OCI-LY1 (cell line): Measurements from ENCODE around the gene NR2F1.

Experiments
- H2AFZ ChIP-seq: fragments of 200-600 bp; sonication (generic), shearing (Covaris generic); 2 replicates; pipeline ENCODE4 v1.6.0; 2014; ENCODE audit warnings: antibody characterized with exemption, mild to moderate bottlenecking, low read length
- H3F3A ChIP-seq: fragments of 200-600 bp; sonication (generic), shearing (Covaris generic); 2 replicates; pipeline ENCODE4 v1.6.0; 2014; ENCODE audit warnings: mild to moderate bottlenecking, antibody characterized with exemption, low read length, moderate library complexity; ENCODE audit not compliant: insufficient read depth
- H3K27ac ChIP-seq: fragments of 200-600 bp; sonication (generic); 2 replicates; pipeline ENCODE4 v1.5.1; 2014; ENCODE audit warnings: low read length, mixed run types, mild to moderate bottlenecking, low read depth; ENCODE audit not compliant: poor library complexity, severe bottlenecking
- H3K27me3 ChIP-seq: fragments of 200-600 bp; sonication (generic); 2 replicates; pipeline ENCODE4 v1.6.0; 2014; ENCODE audit warnings: antibody characterized with exemption, mild to moderate bottlenecking, low read length, moderate library complexity; ENCODE audit not compliant: insufficient read depth
- H3K36me3 ChIP-seq: fragments of 200-600 bp; sonication (generic); 2 replicates; pipeline ENCODE4 v1.6.1; 2014; ENCODE audit warnings: mild to moderate bottlenecking, antibody characterized with exemption, low read length, moderate library complexity, mixed read lengths; ENCODE audit not compliant: insufficient read depth
- H3K4me1 ChIP-seq: fragments of 200-600 bp; sonication (generic); 2 replicates; pipeline ENCODE4 v1.5.1; 2014; ENCODE audit warnings: mild to moderate bottlenecking, low read length, moderate library complexity; ENCODE audit not compliant: insufficient read depth, severe bottlenecking
- H3K4me2 ChIP-seq: fragments of 200-600 bp; sonication (generic), shearing (Covaris generic); 2 replicates; pipeline ENCODE4 v1.6.1; 2014; ENCODE audit warnings: low read length
- H3K4me3 ChIP-seq: fragments of 200-600 bp; sonication (generic); 2 replicates; pipeline ENCODE4 v1.5.1; 2014; ENCODE audit warnings: low read length, low read depth, mild to moderate bottlenecking, mixed read lengths; ENCODE audit not compliant: poor library complexity, severe bottlenecking
- H3K79me2 ChIP-seq: fragments of 200-600 bp; shearing (Covaris generic); 2 replicates; pipeline ENCODE4 v1.6.1; 2016; ENCODE audit warnings: mixed run types, low read length, mixed read lengths; ENCODE audit not compliant: insufficient read depth
- H3K9ac ChIP-seq: fragments of 200-600 bp; sonication (generic), shearing (Covaris generic); 2 replicates; pipeline ENCODE4 v1.6.1; 2014; ENCODE audit warnings: mild to moderate bottlenecking, low read length, mixed read lengths
- H3K9me2 ChIP-seq: fragments of 200-600 bp; sonication (generic), shearing (Covaris generic); 2 replicates; pipeline ENCODE4 v1.6.1; 2014; ENCODE audit warnings: low read depth, mild to moderate bottlenecking, low read length, mixed read lengths
- H3K9me3 ChIP-seq: fragments of 200-600 bp; shearing (Covaris generic); 2 replicates; pipeline ENCODE4 v1.6.1; 2014; ENCODE audit warnings: low read length, mixed read lengths
- H4K20me1 ChIP-seq: fragments of 200-600 bp; sonication (generic), shearing (Covaris generic); 2 replicates; pipeline ENCODE4 v1.6.0; 2016; ENCODE audit warnings: mild to moderate bottlenecking, low read length; ENCODE audit not compliant: insufficient read depth
- CTCF ChIP-seq: fragments of 200-600 bp; sonication (generic), shearing (Covaris generic); IDR thresholded peaks from 2 replicates; pipeline ENCODE4 v1.5.1; 2017; ENCODE audit warnings: mild to moderate bottlenecking, antibody characterized with exemption, low read length, moderate library complexity, mixed read lengths
- EZH2 ChIP-seq: fragments of 200-600 bp; sonication (generic), shearing (Covaris generic); IDR thresholded peaks from 2 replicates; pipeline ENCODE4 v1.8.0; 2017; ENCODE audit warnings: borderline replicate concordance, mixed run types, mild to moderate bottlenecking, antibody characterized with exemption, low read length, moderate library complexity, mixed read lengths

NR2F1 gene

GRCh38 chr5:93602241-93603077, 19.4 kb downstream of the NR2F1 start:
- H4K20me1 ChIP-seq, result no peaks in the 10 kb centered on the region
- no peaks in the 10 kb centered on the region for H3K9me3 ChIP-seq
- no peak overlapping the region for H2AFZ ChIP-seq
- no peaks in the 10 kb centered on the region for H3K9me2 ChIP-seq
- no peaks in the 10 kb centered on the region for H3K79me2 ChIP-seq
- no peak for TF ChIP-seq EZH2
- TF ChIP-seq CTCF, result no peak
- H3K4me2 ChIP-seq, result no peak overlapping the region
- no peaks in the 10 kb centered on the region for H3K4me1 ChIP-seq
- H3K9ac ChIP-seq, result no peak overlapping the region
- H3K27ac ChIP-seq, result no peak overlapping the region
- H3F3A ChIP-seq, result no peaks in the 10 kb centered on the region
- no peak overlapping the region for H3K4me3 ChIP-seq
- H3K36me3 ChIP-seq, result no peaks in the 10 kb centered on the region
- no peaks in the 10 kb centered on the region; the same call in none of the 2 replicates for H3K27me3 ChIP-seq

- Histone ChIP-seq H3K9me2 (no peaks in the 10 kb centered on the region), H3K79me2 (no peaks in the 10 kb centered on the region), H3K36me3 (no peaks in the 10 kb centered on the region), H3F3A (no peaks in the 10 kb centered on the region), H3K9me3 (no peaks in the 10 kb centered on the region), H3K9ac (no peak overlapping the region), H3K4me1 (no peaks in the 10 kb centered on the region), H3K4me3 (no peak overlapping the region), H3K27ac (no peak overlapping the region), H2AFZ (no peak overlapping the region), H3K27me3 (no peaks in the 10 kb centered on the region; the same call in none of the 2 replicates), H4K20me1 (no peaks in the 10 kb centered on the region), H3K4me2 (no peak overlapping the region)
- TF ChIP-seq EZH2 (no peak), CTCF (no peak)
These were observed 20.2 kb downstream of the NR2F1 start for GRCh38 chr5:93603078-93603792.

- no peaks in the 10 kb centered on the region for H3K79me2 ChIP-seq
- no peak overlapping the region for H2AFZ ChIP-seq
- H3F3A ChIP-seq, result no peaks in the 10 kb centered on the region
- H3K4me1 ChIP-seq, result no peaks in the 10 kb centered on the region
- no peaks in the 10 kb centered on the region; the same call in 1 of the 2 replicates for H3K27me3 ChIP-seq
- no peak overlapping the region for H3K9ac ChIP-seq
- H4K20me1 ChIP-seq, result no peaks in the 10 kb centered on the region
- no peaks in the 10 kb centered on the region for H3K36me3 ChIP-seq
- no peaks in the 10 kb centered on the region for H3K9me3 ChIP-seq
- no peaks in the 10 kb centered on the region for H3K9me2 ChIP-seq
- TF ChIP-seq EZH2 (no peak), CTCF (no peak)
- H3K27ac ChIP-seq, result no peak overlapping the region
- H3K4me2 ChIP-seq, result no peak overlapping the region
- H3K4me3 ChIP-seq, result no peak overlapping the region
These were observed 21.0 kb downstream of the NR2F1 start for GRCh38 chr5:93603793-93604643.
